Measurements from ENCODE around the gene GALNT9.

GALNT9 gene

GRCh38 chr12:132277374-132277941 is 51.9 kb downstream of the GALNT9 start:
- no peak overlapping the region for H3K27ac ChIP-seq
- no peak for TF ChIP-seq CTCF (IDR thresholded peaks at IDR 0.05)
- no peak for TF ChIP-seq ZFX (IDR thresholded peaks at IDR 0.05; ENCODE audit: borderline replicate concordance)

- TF ChIP-seq CTCF (IDR thresholded peaks at IDR 0.05) = no peak
- TF ChIP-seq ZFX (IDR thresholded peaks at IDR 0.05; ENCODE audit: borderline replicate concordance) = no peak
Observed at GRCh38 chr12:132276827-132277373, 52.5 kb downstream of the GALNT9 start.

GRCh38 chr12:132276066-132276826 is 53.1 kb downstream of the GALNT9 start:
- no peak overlapping the region for H3K27ac ChIP-seq
- no peak for TF ChIP-seq ZFX (IDR thresholded peaks at IDR 0.05; ENCODE audit: borderline replicate concordance)
- no peak for TF ChIP-seq CTCF (IDR thresholded peaks at IDR 0.05)

More at GRCh38 chr12:132276827-132277373, 52.5 kb downstream of the GALNT9 start:
- no peak overlapping the region for H3K27ac ChIP-seq

GRCh38 chr12:132275631-132276030 is 53.8 kb downstream of the GALNT9 start:
- no peak overlapping the region for H3K27ac ChIP-seq
- TF ChIP-seq ZFX (IDR thresholded peaks at IDR 0.05; ENCODE audit: borderline replicate concordance) = no peak
- no peak for TF ChIP-seq CTCF (IDR thresholded peaks at IDR 0.05)

GRCh38 chr12:132275110-132275531 is 54.3 kb downstream of the GALNT9 start:
- no peak overlapping the region for H3K27ac ChIP-seq
- TF ChIP-seq CTCF (IDR thresholded peaks at IDR 0.05) (no peak), ZFX (IDR thresholded peaks at IDR 0.05; ENCODE audit: borderline replicate concordance) (no peak)

- no peak overlapping the region for H3K27ac ChIP-seq
- TF ChIP-seq ZFX (IDR thresholded peaks at IDR 0.05; ENCODE audit: borderline replicate concordance) (no peak), CTCF (IDR thresholded peaks at IDR 0.05) (no peak)
Observed at GRCh38 chr12:132273992-132274334, 55.4 kb downstream of the GALNT9 start.

- H3K27ac ChIP-seq = no peak overlapping the region
- TF ChIP-seq ZFX (IDR thresholded peaks at IDR 0.05; ENCODE audit: borderline replicate concordance) (no peak), CTCF (IDR thresholded peaks at IDR 0.05) (no peak)
Observed at GRCh38 chr12:132272711-132273110, 56.7 kb downstream of the GALNT9 start.

All from 22Rv1 (cell line).